ENCODE results near the gene EYA2. TPM values are rescaled to one million over a fixed set of nuclear protein-coding genes. Genes with fewer than 3 reads are reported as not detected.

Gene EYA2
- total RNA-seq, 2 experiments from 2014 or later = not detected

DNA sequence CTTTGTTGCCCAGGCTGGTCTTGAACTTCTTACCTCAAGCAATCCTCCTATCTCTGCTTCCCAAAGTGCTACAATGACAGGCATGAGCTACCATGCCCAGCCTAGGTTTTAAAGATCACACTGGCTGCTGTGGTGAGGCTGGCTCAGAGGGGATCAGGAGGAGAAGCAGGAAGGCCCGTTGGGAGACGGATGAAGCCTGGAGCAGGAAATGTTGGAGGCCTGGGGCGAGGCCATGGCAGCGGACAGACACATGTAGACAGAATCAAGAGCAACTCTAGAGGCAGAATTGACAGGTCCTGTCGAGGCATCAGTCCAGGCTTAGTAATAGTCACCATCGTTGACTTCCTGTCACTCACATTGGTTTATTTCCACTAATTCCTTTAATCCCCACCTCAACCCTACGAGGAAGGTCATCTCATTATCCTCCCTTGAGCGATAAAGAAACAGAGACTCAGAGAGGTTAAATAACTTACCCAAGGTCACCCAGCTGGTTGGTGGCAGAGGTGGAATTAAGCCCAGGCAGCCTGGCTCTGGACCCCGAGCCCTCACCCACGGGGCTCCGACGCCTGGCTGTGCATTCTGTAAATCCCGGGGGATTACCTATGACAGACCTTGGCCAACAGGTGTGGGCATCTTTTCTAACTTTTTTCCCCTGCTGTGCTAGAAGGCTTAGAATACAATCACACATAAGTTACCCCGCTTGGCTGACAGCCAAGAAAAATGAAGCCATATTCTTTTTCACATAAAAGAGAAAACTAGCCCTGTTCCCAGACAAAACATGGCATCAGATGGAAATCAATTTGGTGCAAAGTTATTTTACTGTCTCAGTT lies 113.4 kb downstream of the EYA2 start:
- H3K4me3 Mint-ChIP-seq = no peak overlapping the region
- no peaks in the 10 kb centered on the region for H3K9me3 Mint-ChIP-seq
- DNase-seq = no peak
- H3K36me3 Mint-ChIP-seq = no peaks in the 10 kb centered on the region
- H3K27ac Mint-ChIP-seq = no peak overlapping the region
- peaks cover 24% of the 10 kb centered on the region for H3K27me3 Mint-ChIP-seq
- no peaks in the 10 kb centered on the region for H3K4me1 Mint-ChIP-seq

DNA sequence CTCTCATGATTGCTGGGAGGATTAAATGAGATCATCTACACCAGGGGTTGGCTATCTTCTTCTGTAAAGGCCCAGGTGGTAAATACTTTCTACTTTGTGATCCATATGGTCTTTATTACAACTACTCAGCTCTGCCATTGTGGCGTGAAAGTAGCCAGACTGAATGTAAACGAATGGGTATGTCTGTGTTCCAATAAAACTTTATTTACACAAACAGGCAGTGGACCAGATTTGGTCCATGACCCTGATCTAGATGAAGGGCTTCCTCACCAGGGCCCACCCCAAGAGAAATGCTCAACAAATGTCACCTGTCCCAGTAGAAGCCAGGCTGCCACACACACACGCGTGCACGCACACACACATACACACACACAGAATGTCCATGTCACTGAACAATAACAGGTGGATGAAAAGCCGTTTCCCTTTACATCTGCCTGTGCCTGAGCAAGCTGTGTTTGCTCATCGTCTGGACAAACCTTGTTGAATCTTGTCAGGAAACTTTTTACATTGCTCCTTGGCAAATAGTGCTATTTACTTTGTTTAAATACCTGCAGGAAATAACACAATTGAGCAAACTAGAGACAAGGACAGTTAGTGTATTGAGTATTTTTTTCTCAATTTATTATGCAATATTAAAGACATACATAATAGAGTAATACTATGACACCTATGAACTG lies 114.3 kb downstream of the EYA2 start:
- Mint-ChIP-seq H3K4me3 (no peak overlapping the region), H3K27ac (no peak overlapping the region), H3K27me3 (peaks cover 14% of the 10 kb centered on the region), H3K4me1 (no peaks in the 10 kb centered on the region), H3K36me3 (no peaks in the 10 kb centered on the region), H3K9me3 (no peaks in the 10 kb centered on the region)
- DNase-seq = no peak

DNA sequence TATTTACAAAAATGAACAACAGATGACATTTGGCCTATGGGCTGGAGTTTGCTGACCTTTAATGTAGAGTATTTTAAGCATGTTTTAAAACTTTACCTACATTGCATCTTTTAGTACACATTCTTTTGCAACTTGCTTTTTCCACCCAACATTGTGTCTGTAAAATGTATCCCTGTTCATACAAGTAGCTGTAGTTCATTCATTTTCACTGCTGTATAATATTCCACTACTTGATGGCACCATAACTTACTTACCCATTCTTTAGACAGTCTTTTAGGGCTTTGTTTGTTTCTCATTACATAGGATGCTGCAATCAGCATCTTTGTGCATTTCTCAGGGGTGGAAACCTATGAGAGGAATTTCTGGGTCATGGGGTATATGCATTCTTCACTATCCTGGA lies 115.1 kb downstream of the EYA2 start:
- H3K27ac Mint-ChIP-seq = no peak overlapping the region
- DNase-seq = no peak
- no peaks in the 10 kb centered on the region for H3K4me1 Mint-ChIP-seq
- no peak overlapping the region for H3K4me3 Mint-ChIP-seq
- peaks cover 13% of the 10 kb centered on the region for H3K27me3 Mint-ChIP-seq
- H3K9me3 Mint-ChIP-seq = no peaks in the 10 kb centered on the region
- no peaks in the 10 kb centered on the region for H3K36me3 Mint-ChIP-seq

GRCh38 chr20:47011984-47012383 lies 117.3 kb downstream of the EYA2 start:
- H3K36me3 Mint-ChIP-seq = no peaks in the 10 kb centered on the region

DNA sequence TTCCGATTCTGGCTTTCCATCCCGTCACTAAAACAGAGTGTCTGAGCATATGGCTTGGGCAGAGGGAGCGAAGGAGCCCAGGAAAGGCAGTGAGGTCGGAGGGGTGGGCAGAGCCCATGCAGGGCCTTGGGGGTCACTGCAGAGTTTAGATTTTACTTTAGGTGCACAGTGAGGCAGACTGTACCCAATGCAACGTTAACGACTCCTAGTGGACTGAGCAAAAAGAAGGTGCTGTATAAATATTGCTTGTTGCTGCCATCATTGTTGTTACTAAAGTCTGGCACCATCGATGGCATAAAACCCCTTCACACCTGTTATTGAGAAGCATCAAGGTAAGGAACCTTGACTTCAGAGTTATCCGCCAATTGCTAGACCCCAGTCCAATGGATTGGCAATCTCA lies 119.0 kb downstream of the EYA2 start:
- Mint-ChIP-seq H3K4me3 (no peak overlapping the region), H3K27me3 (peaks cover 17% of the 10 kb centered on the region)

More at GRCh38 chr20:47011984-47012383, 117.3 kb downstream of the EYA2 start:
- Mint-ChIP-seq H3K9me3 (no peaks in the 10 kb centered on the region), H3K27ac (no peak overlapping the region), H3K27me3 (peaks cover 21% of the 10 kb centered on the region), H3K4me1 (no peaks in the 10 kb centered on the region), H3K4me3 (no peak overlapping the region)
- no peak for DNase-seq

DNA sequence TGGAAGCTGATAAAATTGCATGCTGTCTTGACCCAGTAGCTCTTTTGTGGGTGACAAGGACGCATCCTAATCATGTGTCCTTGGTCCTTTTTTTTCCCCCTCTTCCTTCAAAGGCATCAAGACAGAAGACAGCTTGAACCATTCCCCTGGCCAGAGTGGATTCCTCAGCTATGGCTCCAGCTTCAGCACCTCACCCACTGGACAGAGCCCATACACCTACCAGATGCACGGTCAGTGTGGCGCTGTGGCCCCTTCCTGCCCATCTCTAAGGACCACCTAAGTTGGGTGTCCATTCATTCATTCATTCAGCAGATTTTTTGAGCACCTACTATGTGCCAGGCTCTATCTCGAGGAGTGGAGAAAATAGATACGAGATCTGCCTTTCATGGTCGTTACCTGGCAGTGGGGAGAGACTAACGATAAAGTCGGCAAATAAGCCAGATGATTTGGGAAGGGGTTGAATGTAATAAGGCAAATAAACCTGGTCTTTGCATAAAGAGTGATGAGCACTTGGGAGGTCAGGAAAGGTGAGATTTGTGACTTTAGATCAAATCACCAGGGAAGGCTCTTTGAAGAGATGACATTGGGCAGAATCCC lies 121.5 kb downstream of the EYA2 start:
- no peak for DNase-seq
- no peaks in the 10 kb centered on the region for H3K36me3 Mint-ChIP-seq
- H3K27ac Mint-ChIP-seq = no peak overlapping the region
- no peaks in the 10 kb centered on the region for H3K9me3 Mint-ChIP-seq
- peaks cover 27% of the 10 kb centered on the region for H3K27me3 Mint-ChIP-seq
- H3K4me1 Mint-ChIP-seq = no peaks in the 10 kb centered on the region
- H3K4me3 Mint-ChIP-seq = no peak overlapping the region

More for the DNA sequence above, 119.0 kb downstream of the EYA2 start:
- no peak for DNase-seq
- Mint-ChIP-seq H3K4me1 (no peaks in the 10 kb centered on the region), H3K9me3 (no peaks in the 10 kb centered on the region), H3K36me3 (no peaks in the 10 kb centered on the region), H3K27ac (no peak overlapping the region)

DNA sequence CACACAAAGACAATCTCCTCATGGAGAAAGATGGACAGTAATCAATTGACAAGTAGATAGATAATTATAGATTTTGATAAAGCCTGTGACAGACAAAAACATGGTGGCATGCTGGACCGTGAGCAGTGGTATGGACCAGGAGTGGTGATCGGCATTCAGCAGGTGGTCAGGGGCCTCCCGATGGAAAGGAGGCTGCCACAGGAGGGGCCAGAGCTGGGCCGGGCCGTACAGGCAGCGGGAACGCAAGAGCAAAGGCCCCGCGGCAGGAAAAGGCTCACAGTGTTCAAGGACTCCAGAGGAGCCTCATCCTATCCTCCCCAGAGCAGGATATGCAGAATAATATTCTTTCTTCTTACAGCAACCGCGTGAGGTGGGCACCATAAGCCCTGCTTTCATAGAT lies 123.7 kb downstream of the EYA2 start:
- no peaks in the 10 kb centered on the region for H3K36me3 Mint-ChIP-seq
- peaks cover 23% of the 10 kb centered on the region for H3K27me3 Mint-ChIP-seq
- DNase-seq = no peak
- H3K27ac Mint-ChIP-seq = no peak overlapping the region
- no peaks in the 10 kb centered on the region for H3K9me3 Mint-ChIP-seq
- no peak overlapping the region for H3K4me3 Mint-ChIP-seq
- H3K4me1 Mint-ChIP-seq = no peaks in the 10 kb centered on the region

DNA sequence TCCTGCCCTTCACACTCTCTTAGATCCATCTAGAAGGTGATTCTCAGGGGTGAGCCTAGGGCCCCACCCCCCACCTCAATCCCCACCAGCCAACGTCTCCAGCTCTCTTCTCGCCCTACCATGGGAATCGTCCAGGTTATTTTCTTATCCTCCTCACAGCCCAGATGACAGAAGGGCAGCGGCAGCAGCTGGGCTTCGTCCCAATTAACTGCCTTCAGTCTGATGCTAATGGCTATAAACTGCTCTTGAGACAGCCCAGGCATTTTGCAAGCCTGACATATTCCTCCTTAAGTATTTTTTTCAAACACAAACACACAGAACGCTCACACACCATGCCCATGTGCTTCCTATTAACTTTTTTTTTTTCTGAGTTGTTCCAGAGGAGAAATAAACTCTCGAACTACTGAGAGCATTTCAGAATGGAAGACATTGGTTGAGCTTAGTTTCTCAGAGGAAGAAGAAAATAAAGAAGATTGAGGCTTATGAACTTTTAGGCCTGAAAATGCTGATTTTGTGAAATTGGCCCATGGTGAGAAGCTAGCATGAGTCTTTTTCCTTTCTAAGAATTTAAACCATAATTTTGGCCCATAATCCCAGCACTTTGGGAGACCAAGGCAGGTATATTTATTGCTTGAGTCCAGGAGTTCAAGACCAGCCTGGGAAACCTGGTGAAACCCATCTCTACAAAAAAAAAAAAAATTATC lies 124.6 kb downstream of the EYA2 start:
- no peaks in the 10 kb centered on the region for H3K36me3 Mint-ChIP-seq
- H3K4me3 Mint-ChIP-seq = no peak overlapping the region
- no peaks in the 10 kb centered on the region for H3K4me1 Mint-ChIP-seq
- H3K9me3 Mint-ChIP-seq = no peaks in the 10 kb centered on the region
- peaks cover 23% of the 10 kb centered on the region for H3K27me3 Mint-ChIP-seq
- no peak for DNase-seq
- H3K27ac Mint-ChIP-seq = no peak overlapping the region

- Mint-ChIP-seq H3K4me1 (no peaks in the 10 kb centered on the region), H3K27ac (no peak overlapping the region), H3K27me3 (peaks cover 23% of the 10 kb centered on the region), H3K9me3 (no peaks in the 10 kb centered on the region), H3K36me3 (no peaks in the 10 kb centered on the region), H3K4me3 (no peak overlapping the region)
- no peak for DNase-seq
Observed at GRCh38 chr20:47020231-47020630, 125.6 kb downstream of the EYA2 start.

DNA sequence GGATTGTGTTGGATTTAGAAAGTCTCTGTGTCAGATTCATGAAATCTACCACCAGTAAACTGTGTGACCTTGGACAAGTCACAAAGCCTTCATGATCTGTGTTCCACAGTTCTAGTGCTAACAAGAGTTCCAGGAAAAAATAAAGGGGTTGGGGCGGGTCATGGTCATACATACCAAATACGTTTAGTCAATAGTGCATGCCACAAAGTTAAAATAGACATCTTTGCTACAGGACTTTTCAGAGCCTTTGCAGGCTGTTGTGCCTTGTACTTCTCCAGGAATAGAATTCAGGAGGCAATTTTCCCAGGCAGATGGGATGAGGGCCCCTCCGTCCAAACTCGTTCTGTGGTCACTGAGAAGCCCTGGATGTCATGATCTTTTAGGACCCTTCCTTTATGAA lies 127.2 kb downstream of the EYA2 start:
- H3K4me1 Mint-ChIP-seq = no peaks in the 10 kb centered on the region
- H3K27me3 Mint-ChIP-seq = peaks cover 20% of the 10 kb centered on the region
- DNase-seq = no peak
- no peak overlapping the region for H3K27ac Mint-ChIP-seq
- H3K9me3 Mint-ChIP-seq = no peaks in the 10 kb centered on the region
- H3K4me3 Mint-ChIP-seq = no peak overlapping the region
- H3K36me3 Mint-ChIP-seq = no peaks in the 10 kb centered on the region

DNA sequence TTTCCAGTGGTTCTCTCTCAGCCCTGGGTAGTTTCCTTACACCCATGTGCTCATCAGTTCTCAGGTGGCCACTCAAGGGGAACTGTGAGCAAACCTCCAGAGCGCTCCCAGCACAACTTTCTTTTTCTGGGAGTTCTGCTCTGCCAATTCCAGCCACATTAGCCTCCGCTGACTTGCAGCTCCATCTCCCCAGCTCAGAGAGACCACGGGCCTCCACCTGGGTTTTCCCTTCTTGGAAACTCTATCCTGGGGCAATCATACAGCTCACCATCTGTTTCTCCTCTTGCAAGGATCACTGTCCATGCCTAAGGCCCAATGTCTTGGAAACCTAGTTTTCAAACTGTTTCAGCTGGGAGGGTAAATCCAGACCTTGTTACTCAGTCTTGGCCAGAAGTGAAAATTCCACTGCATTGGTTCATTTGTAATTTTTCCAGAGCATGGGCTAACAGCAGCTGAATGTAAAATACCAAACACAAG lies 129.9 kb downstream of the EYA2 start:
- no peak overlapping the region for H3K27ac Mint-ChIP-seq
- no peaks in the 10 kb centered on the region for H3K36me3 Mint-ChIP-seq
- H3K27me3 Mint-ChIP-seq = peaks cover 18% of the 10 kb centered on the region
- no peak for DNase-seq
- no peaks in the 10 kb centered on the region for H3K4me1 Mint-ChIP-seq
- H3K9me3 Mint-ChIP-seq = no peaks in the 10 kb centered on the region
- no peak overlapping the region for H3K4me3 Mint-ChIP-seq

DNA sequence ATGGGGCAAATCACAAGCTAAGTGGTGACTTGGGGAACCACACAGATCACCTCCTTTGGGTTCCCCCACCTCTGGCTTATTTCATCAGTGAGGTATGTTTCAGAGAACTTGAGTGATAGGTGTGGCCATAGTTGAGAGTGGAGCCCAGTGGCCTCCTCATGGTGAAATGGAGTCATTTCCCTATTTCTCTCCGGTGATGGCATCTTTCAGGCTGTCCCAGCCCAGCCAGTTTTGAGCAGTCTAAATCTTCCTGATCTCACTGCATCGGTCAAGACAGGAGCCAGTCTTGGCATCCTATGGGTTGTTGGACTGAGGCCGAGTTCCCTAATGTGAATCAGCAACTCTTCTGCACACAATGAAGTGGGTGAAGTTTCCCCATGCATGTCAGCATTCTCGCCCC lies 132.4 kb downstream of the EYA2 start:
- Mint-ChIP-seq H3K4me1 (no peaks in the 10 kb centered on the region), H3K27ac (no peak overlapping the region), H3K27me3 (peaks cover 18% of the 10 kb centered on the region), H3K4me3 (no peak overlapping the region), H3K36me3 (no peaks in the 10 kb centered on the region), H3K9me3 (no peaks in the 10 kb centered on the region)
- no peak for DNase-seq

DNA sequence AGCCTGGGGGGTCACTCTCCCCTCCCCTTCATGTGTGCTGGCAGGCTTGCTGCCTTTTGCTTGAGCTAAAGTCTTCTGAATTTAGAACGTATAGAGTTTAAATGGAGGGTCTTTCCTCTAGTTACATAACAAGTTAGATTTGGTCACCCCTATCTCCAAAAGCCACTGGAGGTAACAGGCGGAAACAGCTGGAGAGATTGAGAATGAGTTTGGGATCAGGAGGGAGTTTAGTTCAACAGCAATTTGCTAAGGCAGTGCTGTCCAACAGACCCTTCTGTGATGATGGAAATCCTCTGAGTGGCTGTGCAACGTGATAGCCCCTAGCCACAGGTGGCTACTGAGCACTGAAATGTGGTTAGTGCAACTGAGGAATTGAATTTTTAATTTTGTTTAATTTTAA lies 132.8 kb downstream of the EYA2 start:
- Mint-ChIP-seq H3K27ac (no peak overlapping the region), H3K4me3 (no peak overlapping the region), H3K36me3 (no peaks in the 10 kb centered on the region), H3K9me3 (no peaks in the 10 kb centered on the region), H3K27me3 (peaks cover 18% of the 10 kb centered on the region), H3K4me1 (no peaks in the 10 kb centered on the region)
- DNase-seq = no peak

DNA sequence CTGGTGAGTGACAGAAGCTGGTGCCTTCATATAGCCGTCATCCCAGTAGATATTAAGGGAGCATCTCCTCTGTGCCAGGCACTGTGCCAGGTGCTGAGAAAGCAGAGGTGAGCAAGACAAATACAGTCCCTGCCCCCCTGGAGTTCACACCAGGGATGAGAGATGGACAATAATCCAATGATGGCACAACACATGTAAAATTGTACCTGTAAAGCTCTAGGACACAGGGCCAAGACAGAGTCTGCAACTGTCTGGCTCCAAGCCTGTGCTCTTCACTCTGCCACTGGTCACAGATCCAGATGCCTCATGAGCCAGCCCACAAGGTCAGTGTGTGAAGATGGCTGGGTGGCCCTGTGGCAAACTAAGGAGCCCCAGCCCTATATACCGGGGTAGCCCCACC lies 133.8 kb downstream of the EYA2 start:
- Mint-ChIP-seq H3K27ac (no peak overlapping the region), H3K36me3 (no peaks in the 10 kb centered on the region), H3K4me3 (no peak overlapping the region), H3K27me3 (peaks cover 18% of the 10 kb centered on the region), H3K4me1 (no peaks in the 10 kb centered on the region), H3K9me3 (no peaks in the 10 kb centered on the region)
- no peak for DNase-seq

GRCh38 chr20:47029845-47030244 lies 135.2 kb downstream of the EYA2 start:
- no peaks in the 10 kb centered on the region for H3K36me3 Mint-ChIP-seq
- no peak overlapping the region for H3K27ac Mint-ChIP-seq
- no peaks in the 10 kb centered on the region for H3K4me1 Mint-ChIP-seq
- no peak for DNase-seq
- no peak overlapping the region for H3K4me3 Mint-ChIP-seq
- H3K9me3 Mint-ChIP-seq = no peaks in the 10 kb centered on the region
- H3K27me3 Mint-ChIP-seq = peaks cover 22% of the 10 kb centered on the region
